ENCODE data around the gene TM9SF3.

The TM9SF3 gene

GRCh38 chr10:96586419-96587263 lies at the start of gene TM9SF3:
TM9SF3 (minus strand) TSS chr10:96587012; CDS start chr10:96586835, 177 bp downstream.
- peak; percentile 68 to 90 (median 80) for DNase-seq

DNA sequence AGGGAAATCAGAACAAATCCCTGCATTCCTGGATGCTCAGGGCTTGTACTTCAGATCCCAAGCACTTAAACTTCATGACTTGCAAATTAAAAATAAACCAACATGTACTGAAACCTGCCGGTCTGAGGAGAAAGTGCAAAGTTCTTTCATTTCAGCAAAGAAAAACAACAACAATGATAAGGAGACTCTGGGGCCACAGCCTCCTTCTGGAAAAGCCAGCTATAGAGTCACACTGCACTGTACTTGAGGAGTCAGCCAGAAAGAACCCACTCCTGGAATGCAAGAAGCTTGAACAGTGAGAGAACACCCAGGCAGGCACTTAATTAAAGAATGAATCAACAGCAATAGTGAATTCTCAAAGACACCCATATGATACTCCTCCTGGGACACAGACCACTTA lies 49.7 kb upstream of the TM9SF3 start:
- DNase-seq, result no peak

DNA sequence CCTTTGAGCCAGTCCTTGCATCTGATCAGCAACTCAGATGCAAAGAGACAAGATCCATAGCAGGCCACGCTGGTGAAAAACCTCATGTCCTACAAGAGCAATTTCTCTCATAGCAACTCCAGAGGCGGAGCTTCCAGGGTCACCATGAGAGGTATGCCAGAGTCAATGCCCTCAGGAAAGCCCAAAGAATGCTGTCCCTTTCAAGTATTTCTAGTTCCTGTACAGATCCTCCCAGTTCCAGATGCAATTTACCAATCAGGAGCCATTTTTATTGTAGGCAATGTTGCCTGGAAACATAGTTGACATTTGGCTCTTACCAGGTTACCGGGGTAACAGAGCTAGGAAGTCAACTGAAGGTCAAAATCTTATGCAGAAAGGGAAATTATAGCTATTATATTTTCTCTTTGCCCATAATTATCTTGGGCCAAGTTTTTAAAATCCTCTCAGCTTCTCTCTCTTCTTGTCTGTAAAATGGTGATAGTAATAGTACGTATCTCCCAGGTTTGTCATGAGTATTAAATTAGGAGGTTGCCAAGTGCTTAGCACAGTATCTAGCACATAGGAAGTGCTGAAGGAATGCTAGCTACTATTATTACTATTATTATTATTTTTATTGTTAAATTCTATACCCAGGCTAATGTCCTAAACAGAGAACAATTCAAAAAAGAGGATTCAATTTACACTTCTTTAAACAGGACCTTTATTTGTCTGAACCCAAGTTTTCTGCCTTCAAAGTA lies 46.3 kb upstream of the TM9SF3 start:
- no peak for DNase-seq

GRCh38 chr10:96627292-96627691 lies 40.5 kb upstream of the TM9SF3 start:
- DNase-seq, result no peak

DNA sequence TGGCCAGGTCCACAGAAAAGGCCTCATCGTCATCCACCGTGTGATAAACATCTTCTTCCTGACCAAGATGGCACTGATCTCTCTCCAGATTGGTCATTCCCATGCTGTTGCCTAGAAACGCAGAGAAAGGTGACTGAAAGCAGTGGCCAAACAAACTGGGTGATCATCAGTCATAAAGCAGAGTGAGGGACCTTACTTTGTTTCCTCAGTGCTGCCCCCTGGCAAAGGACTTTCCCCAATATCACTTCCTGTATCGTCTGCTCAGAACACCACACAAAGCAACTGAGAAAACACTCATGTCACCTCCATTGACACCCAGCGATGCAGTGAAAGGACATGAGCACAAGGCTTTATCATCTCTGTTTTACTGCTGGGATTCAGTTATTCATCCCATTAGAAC lies 40.0 kb upstream of the TM9SF3 start:
- no peak for DNase-seq

GRCh38 chr10:96625173-96625572 lies 38.4 kb upstream of the TM9SF3 start:
- DNase-seq, result no peak

DNA sequence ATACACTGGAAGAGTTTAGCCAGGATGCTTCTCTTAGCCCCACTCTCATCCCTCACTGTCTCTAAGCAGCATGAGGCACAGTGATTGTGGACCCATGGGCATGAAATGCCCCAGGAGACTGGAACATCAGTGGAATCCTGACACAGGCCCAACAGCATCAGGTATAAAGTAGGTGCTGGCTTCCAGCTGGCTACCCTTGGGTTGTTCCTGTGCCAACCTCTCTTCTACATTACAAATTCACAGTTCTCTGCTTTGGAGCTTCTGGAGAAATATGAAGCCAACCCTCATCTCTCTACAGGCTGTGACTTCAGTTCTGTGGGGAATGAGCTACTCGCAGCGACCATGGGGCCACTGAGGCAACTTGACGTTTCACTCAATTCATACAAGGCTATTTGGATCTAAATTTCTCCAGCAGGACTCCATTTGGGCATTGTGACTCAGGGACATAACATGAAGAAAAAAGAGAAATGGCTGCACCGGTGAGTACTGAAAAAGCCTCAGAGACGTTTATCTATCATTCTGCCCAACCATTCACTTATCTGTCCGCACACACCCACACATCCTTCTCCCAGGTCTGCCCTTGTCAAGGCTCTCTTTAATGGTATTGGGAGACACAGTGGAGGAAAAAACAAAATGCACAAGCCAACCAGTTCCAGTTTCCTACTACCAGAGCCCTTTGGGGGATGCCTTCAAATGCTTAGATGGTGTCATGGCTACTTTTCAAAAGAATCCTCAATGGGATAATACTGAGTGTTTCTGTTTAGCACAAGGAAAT lies 35.4 kb upstream of the TM9SF3 start:
- no peak for DNase-seq

GRCh38 chr10:96619796-96620773 lies 33.3 kb upstream of the TM9SF3 start:
- no peak for DNase-seq

- DNase-seq, result no peak
Observed at GRCh38 chr10:96619120-96619519, 32.3 kb upstream of the TM9SF3 start.

GRCh38 chr10:96618653-96619052 lies 31.8 kb upstream of the TM9SF3 start:
- DNase-seq, result no peak

DNA sequence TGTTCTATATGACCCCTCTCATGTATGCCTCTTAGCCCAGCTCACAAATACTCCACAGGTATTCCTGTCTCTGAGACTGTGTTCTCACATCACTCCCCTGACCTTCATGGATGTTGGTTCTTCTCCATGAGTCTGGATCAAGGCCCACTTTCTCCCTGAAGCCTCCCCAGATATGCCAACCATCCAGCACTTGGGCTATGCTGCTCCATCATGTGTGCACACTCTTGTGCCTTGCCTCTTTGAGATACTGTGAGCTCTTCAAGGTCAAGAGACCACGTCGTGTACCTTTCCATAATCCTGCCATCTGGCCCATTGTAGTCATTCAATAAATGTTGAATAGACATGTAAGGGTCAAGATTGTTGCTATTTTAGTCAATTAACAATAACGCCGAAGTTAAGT lies 30.1 kb upstream of the TM9SF3 start:
- DNase-seq, result no peak

DNA sequence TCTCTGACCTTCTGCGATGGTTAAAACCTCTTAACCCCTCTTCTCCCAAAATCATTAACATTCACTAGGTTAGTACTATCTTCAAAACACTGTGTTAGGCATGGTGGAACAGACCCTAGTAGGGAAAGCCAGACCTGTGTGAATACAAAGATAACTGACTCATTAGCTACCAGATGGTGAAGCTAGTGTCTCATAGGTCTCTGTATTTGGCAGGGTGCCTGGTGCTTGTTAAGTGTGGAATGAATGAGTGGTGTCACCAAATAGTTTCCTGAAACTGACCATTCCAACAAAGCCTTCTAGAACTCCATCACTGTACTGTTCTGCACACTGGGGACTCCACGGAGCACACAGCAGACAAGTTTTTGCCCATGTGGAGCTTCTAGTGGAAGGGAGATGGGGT lies 27.7 kb upstream of the TM9SF3 start:
- DNase-seq, result no peak

- no peak for DNase-seq
Observed at GRCh38 chr10:96613576-96613975, 26.8 kb upstream of the TM9SF3 start.

GRCh38 chr10:96612055-96612830 lies 25.4 kb upstream of the TM9SF3 start:
- no peak for DNase-seq

DNA sequence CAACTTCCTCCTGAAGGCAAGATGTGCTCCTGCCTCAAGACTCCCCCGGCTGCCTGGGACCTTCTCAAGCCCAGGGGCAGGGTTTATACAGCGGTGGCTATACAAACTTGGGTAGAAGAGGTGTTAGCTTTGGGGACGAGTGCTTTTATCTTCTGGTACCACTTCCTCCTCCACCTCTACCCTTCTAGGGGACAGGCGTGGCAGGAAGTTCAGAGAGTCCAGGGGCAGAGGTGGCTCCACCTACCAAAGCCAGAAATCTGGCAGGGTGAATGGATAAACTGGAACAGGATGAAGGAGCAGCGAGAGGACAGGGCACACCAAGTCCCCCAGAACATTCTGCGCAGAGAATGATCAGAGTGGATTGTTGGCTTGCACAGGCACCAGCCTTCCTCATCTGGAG lies 24.0 kb upstream of the TM9SF3 start:
- DNase-seq, result no peak

DNA sequence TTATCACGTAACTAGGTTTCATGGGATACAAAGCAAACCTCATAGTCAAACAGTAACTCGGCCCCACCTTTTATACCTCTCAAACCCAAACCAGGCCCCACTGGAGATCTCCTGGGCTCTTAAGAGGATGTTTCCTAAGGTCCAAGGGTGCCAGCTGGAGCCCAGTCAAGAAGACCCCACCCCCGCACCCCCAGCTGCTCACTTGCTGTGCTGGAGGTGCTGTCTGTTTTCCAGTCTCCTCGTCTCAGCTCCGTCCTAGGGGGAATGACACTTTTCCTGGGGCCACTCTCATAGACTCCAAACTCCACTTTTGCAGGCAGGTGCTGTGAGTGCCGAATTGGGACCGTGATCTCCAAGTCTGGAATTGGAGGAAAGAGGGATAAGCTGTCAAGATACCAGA lies 22.7 kb upstream of the TM9SF3 start:
- no peak for DNase-seq

GRCh38 chr10:96608805-96609204 lies 22.0 kb upstream of the TM9SF3 start:
- no peak for DNase-seq

DNA sequence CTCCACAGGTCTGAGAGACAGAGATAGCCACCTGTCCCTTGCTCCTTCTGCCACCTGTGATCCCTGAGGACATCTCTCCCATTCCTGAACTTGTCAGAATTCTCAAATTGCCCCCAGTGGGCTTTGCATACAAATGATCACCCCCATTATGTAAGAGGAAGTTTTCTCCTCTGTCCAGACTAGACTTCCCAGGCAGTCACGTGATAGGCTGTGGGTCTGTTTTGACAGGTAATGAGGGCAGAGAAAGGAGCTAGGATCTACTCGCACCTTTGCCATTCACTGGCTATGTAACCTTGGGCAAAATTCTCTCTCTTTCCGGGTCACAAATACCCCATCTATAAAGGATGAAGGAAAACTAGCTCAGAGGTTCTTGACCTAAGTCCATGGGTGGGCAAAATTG lies 21.4 kb upstream of the TM9SF3 start:
- DNase-seq, result no peak

DNA sequence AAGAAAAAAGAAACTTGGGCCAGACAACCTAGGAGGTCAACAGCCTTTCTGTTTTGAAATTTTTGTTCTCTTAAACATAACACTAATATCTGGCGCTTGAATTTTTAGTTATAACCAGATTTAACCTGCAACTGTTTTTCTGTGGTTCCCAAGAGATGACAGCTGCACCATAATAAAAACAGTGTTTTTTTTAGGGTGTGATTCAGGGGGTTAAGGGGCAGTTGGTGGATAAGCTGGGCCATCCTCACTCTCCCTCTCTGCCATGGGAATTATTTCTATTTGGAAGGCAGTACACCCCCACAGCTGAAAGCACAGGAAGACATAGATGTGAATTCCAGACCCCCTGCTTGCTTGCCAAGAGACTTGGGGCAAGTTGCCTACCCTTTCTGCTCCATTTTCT lies 20.1 kb upstream of the TM9SF3 start:
- no peak for DNase-seq

DNA sequence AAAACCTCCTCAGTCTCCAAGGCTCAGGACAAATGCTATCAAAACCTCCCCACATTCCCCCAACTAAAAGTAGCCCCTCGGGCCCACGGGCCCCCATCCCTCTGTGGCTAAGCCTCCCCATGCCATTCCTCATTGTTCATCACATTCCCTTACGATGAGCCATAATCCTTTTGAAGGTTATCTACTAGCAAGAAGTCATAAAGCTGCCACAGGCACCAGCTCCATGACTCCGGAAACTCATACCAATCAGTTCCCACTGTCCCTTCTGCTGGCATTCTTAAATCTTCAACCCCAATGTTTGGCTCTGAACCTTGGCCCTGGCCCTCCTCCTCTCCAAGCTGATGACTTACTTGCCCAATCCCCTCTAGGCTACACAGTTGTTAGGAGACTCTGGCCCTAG lies 19.4 kb upstream of the TM9SF3 start:
- DNase-seq, result no peak

DNA sequence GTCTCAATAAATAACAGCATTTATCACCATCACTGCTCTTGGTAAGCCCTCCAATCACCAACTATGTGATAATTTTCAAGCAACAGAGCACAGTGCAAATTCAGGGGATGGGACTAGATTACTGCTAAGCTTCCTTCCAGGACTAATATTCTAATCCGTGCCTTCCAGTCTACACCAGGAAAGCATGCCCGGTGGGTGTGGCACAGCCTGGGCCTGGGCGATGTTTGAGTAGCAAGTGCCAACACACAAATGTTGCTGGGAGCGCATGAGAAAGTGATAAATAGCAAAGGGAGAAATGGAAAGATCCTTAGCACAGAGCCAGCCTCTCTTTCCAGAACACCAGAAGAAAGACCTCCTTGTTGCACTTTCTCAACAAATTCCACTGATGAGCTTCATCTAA lies 13.5 kb upstream of the TM9SF3 start:
- DNase-seq, result no peak

DNA sequence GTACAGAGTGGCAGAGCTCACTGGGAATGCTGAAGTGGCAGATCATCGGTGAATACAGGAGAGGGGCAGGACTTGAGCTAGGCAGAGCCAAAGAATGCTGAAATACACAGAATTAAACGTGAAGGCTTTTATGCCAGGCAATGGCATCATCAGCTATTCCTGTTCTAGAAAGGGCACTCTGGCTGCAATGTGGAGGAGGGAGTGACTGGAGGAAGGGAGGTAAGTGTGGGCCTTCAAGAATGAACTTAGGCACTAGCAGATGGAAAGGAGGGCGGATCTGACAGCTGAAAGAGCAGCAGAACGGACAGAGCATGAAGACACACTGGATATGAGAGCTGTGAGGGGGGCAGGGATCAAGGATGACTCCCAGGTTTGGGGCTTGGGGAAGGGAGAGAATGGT lies 12.0 kb upstream of the TM9SF3 start:
- DNase-seq, result no peak

Data from activated naive CD4-positive, alpha-beta T cell (primary cell).